ENCODE results near the gene UHRF1.
A peak's percentile ranks its signal among the peaks of the same experiment; 100 is the strongest.
"Not testable (repeated sequence)": the region's sequence is repeated elsewhere in the genome, so short reads cannot be mapped to it uniquely, and the experiment has no call there.

UHRF1 gene

GRCh38 chr19:4897146-4897545, 12.2 kb upstream of the UHRF1 start:
- Histone ChIP-seq H3K4me3 (ENCODE audit: control insufficient read depth in 1 of 7, extremely low read depth in 1 of 7, insufficient read depth in 4 of 7, low read depth in 2 of 7, low read length in 6 of 7) (no peak overlapping the region), H3K27me3 (replicated peaks in 2 of 5; ENCODE audit: control insufficient read depth in 4 of 5, insufficient read depth in 5 of 5, low read length in 4 of 5) (no peaks in the 10 kb centered on the region), H3K9me3 (ENCODE audit: control extremely low read depth in 1 of 5, control insufficient read depth in 4 of 5, insufficient read depth in 2 of 5, low read depth in 1 of 5, low read length in 4 of 5) (no peaks in the 10 kb centered on the region), H3K27ac (ENCODE audit: insufficient read depth in 1 of 2, low read depth in 1 of 2, low read length in 2 of 2, poor library complexity in 1 of 2, severe bottlenecking in 2 of 2) (no peak overlapping the region), H3K36me3 (ENCODE audit: control insufficient read depth in 4 of 4, insufficient read depth in 4 of 4, low read length in 3 of 4) (peaks cover 0 to 2% (median 0%) of the 10 kb centered on the region in 4 experiments), H3K4me1 (ENCODE audit: control extremely low read depth in 1 of 4, control insufficient read depth in 4 of 4, insufficient read depth in 4 of 4, low read length in 3 of 4) (peaks cover 0 to 7% (median 3%) of the 10 kb centered on the region in 4 experiments)
- DNase-seq, result no peak
- ChIA-PET POLR2A (no interaction called here), CTCF (interaction anchor here (1.7 kb wide), 1 partner anchor 9 kb away, joined by 8 read pairs; no protein-coding TSS in a partner anchor)
- WGBS (ENCODE audit: insufficient coverage), result 83% methylated on average over 7 of the region's 7 CpGs

GRCh38 chr19:4900879-4901278, 8.4 kb upstream of the UHRF1 start:
- H3K9me3 ChIP-seq (ENCODE audit: control extremely low read depth in 1 of 5, control insufficient read depth in 4 of 5, insufficient read depth in 2 of 5, low read depth in 1 of 5, low read length in 4 of 5); H3K4me3 ChIP-seq (ENCODE audit: control insufficient read depth in 1 of 7, extremely low read depth in 1 of 7, insufficient read depth in 4 of 7, low read depth in 2 of 7, low read length in 6 of 7); H3K27me3 ChIP-seq (replicated peaks in 2 of 5; ENCODE audit: control insufficient read depth in 4 of 5, insufficient read depth in 5 of 5, low read length in 4 of 5); H3K36me3 ChIP-seq (ENCODE audit: control insufficient read depth in 4 of 4, insufficient read depth in 4 of 4, low read length in 3 of 4); H3K27ac ChIP-seq (ENCODE audit: insufficient read depth in 1 of 2, low read depth in 1 of 2, low read length in 2 of 2, poor library complexity in 1 of 2, severe bottlenecking in 2 of 2); POLR2A ChIA-PET; CTCF ChIA-PET; H3K4me1 ChIP-seq (ENCODE audit: control extremely low read depth in 1 of 4, control insufficient read depth in 4 of 4, insufficient read depth in 4 of 4, low read length in 3 of 4); DNase-seq: not testable (repeated sequence)
- WGBS (ENCODE audit: insufficient coverage), result 97% methylated on average over 13 of the region's 13 CpGs

GRCh38 chr19:4902796-4903195, 6.5 kb upstream of the UHRF1 start, which contains the start of gene ARRDC5:
Gene ARRDC5 (minus strand): TSS chr19:4902896. CDS start chr19:4902825, 71 bp downstream.
- POLR2A ChIA-PET, result no interaction called here
- Histone ChIP-seq H3K27ac (ENCODE audit: insufficient read depth in 1 of 2, low read depth in 1 of 2, low read length in 2 of 2, poor library complexity in 1 of 2, severe bottlenecking in 2 of 2) (no peak within 1 kb of the TSS), H3K9me3 (ENCODE audit: control extremely low read depth in 1 of 5, control insufficient read depth in 4 of 5, insufficient read depth in 2 of 5, low read depth in 1 of 5, low read length in 4 of 5) (no peaks in the 10 kb centered on the region), H3K27me3 (replicated peaks in 2 of 5; ENCODE audit: control insufficient read depth in 4 of 5, insufficient read depth in 5 of 5, low read length in 4 of 5) (no peaks in the 10 kb centered on the region), H3K4me1 (ENCODE audit: control extremely low read depth in 1 of 4, control insufficient read depth in 4 of 4, insufficient read depth in 4 of 4, low read length in 3 of 4) (no peaks in the 10 kb centered on the region), H3K36me3 (ENCODE audit: control insufficient read depth in 4 of 4, insufficient read depth in 4 of 4, low read length in 3 of 4) (no peaks in the 10 kb centered on the region), H3K4me3 (ENCODE audit: control insufficient read depth in 1 of 7, extremely low read depth in 1 of 7, insufficient read depth in 4 of 7, low read depth in 2 of 7, low read length in 6 of 7) (no peak within 1 kb of the TSS)
- DNase-seq, result no peak
- CTCF ChIA-PET, result interaction anchor here (1.0 to 1.5 kb wide), 2 partner anchors 9 to 30 kb away, joined by 4 to 5 read pairs; no protein-coding TSS in a partner anchor
- 98% methylated on average over 6 of the region's 7 CpGs for WGBS (ENCODE audit: insufficient coverage)

- Histone ChIP-seq H3K27ac (ENCODE audit: insufficient read depth in 1 of 2, low read depth in 1 of 2, low read length in 2 of 2, poor library complexity in 1 of 2, severe bottlenecking in 2 of 2) (no peak overlapping the region), H3K27me3 (replicated peaks in 2 of 5; ENCODE audit: control insufficient read depth in 4 of 5, insufficient read depth in 5 of 5, low read length in 4 of 5) (no peaks in the 10 kb centered on the region), H3K4me1 (ENCODE audit: control extremely low read depth in 1 of 4, control insufficient read depth in 4 of 4, insufficient read depth in 4 of 4, low read length in 3 of 4) (peaks cover 0 to 11% (median 8%) of the 10 kb centered on the region in 4 experiments), H3K36me3 (ENCODE audit: control insufficient read depth in 4 of 4, insufficient read depth in 4 of 4, low read length in 3 of 4) (no peaks in the 10 kb centered on the region), H3K9me3 (ENCODE audit: control extremely low read depth in 1 of 5, control insufficient read depth in 4 of 5, insufficient read depth in 2 of 5, low read depth in 1 of 5, low read length in 4 of 5) (no peaks in the 10 kb centered on the region), H3K4me3 (ENCODE audit: control insufficient read depth in 1 of 7, extremely low read depth in 1 of 7, insufficient read depth in 4 of 7, low read depth in 2 of 7, low read length in 6 of 7) (no peak overlapping the region)
- 100% methylated on average over 2 of the region's 3 CpGs for WGBS (ENCODE audit: insufficient coverage)
- DNase-seq, result no peak
- POLR2A ChIA-PET, result interaction anchor here (0.7 kb wide), 1 partner anchor 14 kb away, joined by 4 read pairs; no protein-coding TSS in a partner anchor
- CTCF ChIA-PET, result interaction anchor here (0.8 to 1.2 kb wide), 2 partner anchors 31 to 36 kb away, joined by 4 to 5 read pairs; no protein-coding TSS in a partner anchor
Observed at GRCh38 chr19:4904481-4904880, 4.8 kb upstream of the UHRF1 start.

- no peaks in the 10 kb centered on the region for H3K9me3 ChIP-seq (ENCODE audit: control extremely low read depth in 1 of 5, control insufficient read depth in 4 of 5, insufficient read depth in 2 of 5, low read depth in 1 of 5, low read length in 4 of 5)
- ChIA-PET POLR2A (interaction anchor here (0.6 to 0.7 kb wide), 3 partner anchors 40 to 1531 kb away, joined by 3 to 8 read pairs (median 5); partner anchors contain the start of gene KDM4B), CTCF (interaction anchor here (1.7 to 3.0 kb wide), 2 partner anchors 10 to 125 kb away, joined by 4 to 8 read pairs; no protein-coding TSS in a partner anchor)
- no peak for DNase-seq
- 96% methylated on average over 8 of the region's 8 CpGs for WGBS (ENCODE audit: insufficient coverage)
- H3K36me3 ChIP-seq (ENCODE audit: control insufficient read depth in 4 of 4, insufficient read depth in 4 of 4, low read length in 3 of 4), result peaks cover 0 to 7% (median 0%) of the 10 kb centered on the region in 4 experiments
- peaks cover 4 to 31% (median 26%) of the 10 kb centered on the region in 4 experiments for H3K4me1 ChIP-seq (ENCODE audit: control extremely low read depth in 1 of 4, control insufficient read depth in 4 of 4, insufficient read depth in 4 of 4, low read length in 3 of 4)
- no peaks in the 10 kb centered on the region for H3K27me3 ChIP-seq (replicated peaks in 2 of 5; ENCODE audit: control insufficient read depth in 4 of 5, insufficient read depth in 5 of 5, low read length in 4 of 5)
- H3K4me3 ChIP-seq (ENCODE audit: control insufficient read depth in 1 of 7, extremely low read depth in 1 of 7, insufficient read depth in 4 of 7, low read depth in 2 of 7, low read length in 6 of 7), result no peak overlapping the region
- H3K27ac ChIP-seq (ENCODE audit: insufficient read depth in 1 of 2, low read depth in 1 of 2, low read length in 2 of 2, poor library complexity in 1 of 2, severe bottlenecking in 2 of 2), result no peak overlapping the region
Observed at GRCh38 chr19:4906963-4907362, 2.3 kb upstream of the UHRF1 start.

- Histone ChIP-seq H3K4me1 (ENCODE audit: control extremely low read depth in 1 of 4, control insufficient read depth in 4 of 4, insufficient read depth in 4 of 4, low read length in 3 of 4) (peaks cover 8 to 40% (median 33%) of the 10 kb centered on the region in 4 experiments), H3K27ac (ENCODE audit: insufficient read depth in 1 of 2, low read depth in 1 of 2, low read length in 2 of 2, poor library complexity in 1 of 2, severe bottlenecking in 2 of 2) (no peak overlapping the region), H3K36me3 (ENCODE audit: control insufficient read depth in 4 of 4, insufficient read depth in 4 of 4, low read length in 3 of 4) (peaks cover 0 to 19% (median under 1%) of the 10 kb centered on the region in 4 experiments), H3K4me3 (ENCODE audit: control insufficient read depth in 1 of 7, extremely low read depth in 1 of 7, insufficient read depth in 4 of 7, low read depth in 2 of 7, low read length in 6 of 7) (no peak overlapping the region), H3K27me3 (replicated peaks in 2 of 5; ENCODE audit: control insufficient read depth in 4 of 5, insufficient read depth in 5 of 5, low read length in 4 of 5) (no peaks in the 10 kb centered on the region), H3K9me3 (ENCODE audit: control extremely low read depth in 1 of 5, control insufficient read depth in 4 of 5, insufficient read depth in 2 of 5, low read depth in 1 of 5, low read length in 4 of 5) (no peaks in the 10 kb centered on the region)
- ChIA-PET POLR2A (no interaction called here), CTCF (interaction anchor here (1.0 kb wide), 2 partner anchors 99 to 122 kb away, joined by 3 read pairs; no protein-coding TSS in a partner anchor)
- 97% methylated on average over 3 of the region's 5 CpGs for WGBS (ENCODE audit: insufficient coverage)
- no peak for DNase-seq
Observed at GRCh38 chr19:4908360-4908759, 941 bp upstream of the UHRF1 start.

GRCh38 chr19:4908781-4909155, 533 bp upstream of the UHRF1 start:
- CTCF ChIA-PET, result interaction anchor here (1.0 kb wide), 2 partner anchors 99 to 121 kb away, joined by 3 read pairs; no protein-coding TSS in a partner anchor
- 100% methylated on average over 5 of the region's 15 CpGs for WGBS (ENCODE audit: insufficient coverage)
- no peaks in the 10 kb centered on the region for H3K27me3 ChIP-seq (replicated peaks in 2 of 5; ENCODE audit: control insufficient read depth in 4 of 5, insufficient read depth in 5 of 5, low read length in 4 of 5)
- peaks cover 0 to 22% (median 1%) of the 10 kb centered on the region in 4 experiments for H3K36me3 ChIP-seq (ENCODE audit: control insufficient read depth in 4 of 4, insufficient read depth in 4 of 4, low read length in 3 of 4)
- peak overlapping the region in 4 of 7 experiments; percentile 65 to 81 (median 72) for H3K4me3 ChIP-seq (ENCODE audit: control insufficient read depth in 1 of 7, extremely low read depth in 1 of 7, insufficient read depth in 4 of 7, low read depth in 2 of 7, low read length in 6 of 7)
- no peak overlapping the region for H3K27ac ChIP-seq (ENCODE audit: insufficient read depth in 1 of 2, low read depth in 1 of 2, low read length in 2 of 2, poor library complexity in 1 of 2, severe bottlenecking in 2 of 2)
- POLR2A ChIA-PET, result no interaction called here
- DNase-seq, result no peak
- H3K4me1 ChIP-seq (ENCODE audit: control extremely low read depth in 1 of 4, control insufficient read depth in 4 of 4, insufficient read depth in 4 of 4, low read length in 3 of 4), result peaks cover 11 to 44% (median 34%) of the 10 kb centered on the region in 4 experiments
- no peaks in the 10 kb centered on the region for H3K9me3 ChIP-seq (ENCODE audit: control extremely low read depth in 1 of 5, control insufficient read depth in 4 of 5, insufficient read depth in 2 of 5, low read depth in 1 of 5, low read length in 4 of 5)
